Sigmoid colon (tissue), 7 donors: ENCODE measurements around the gene SLCO2A1. TPM values are rescaled to one million over a fixed set of nuclear protein-coding genes. Genes with fewer than 3 reads are reported as not detected.

ENCODE experiments used
- DNase-seq: peaks from one replicate; pipeline ENCODE4 v3.0.0-alpha.2; 2019
- H3K27ac ChIP-seq, 4 donors: fragments of 200-600 bp; sonication (generic); one replicate each; pipeline ENCODE4 v1.5.1; 2016 to 2019; ENCODE audit warnings: mild to moderate bottlenecking in 1 of 4
- H3K27me3 ChIP-seq, 3 donors: fragments of 200-600 bp; sonication (generic); one replicate each; pipeline ENCODE4 v1.5.1; 2019; ENCODE audit warnings: mild to moderate bottlenecking in 1 of 3
- H3K36me3 ChIP-seq, 4 donors: fragments of 200-600 bp; sonication (generic); one replicate each; pipeline ENCODE4 v1.5.1; 2016 to 2019
- H3K4me1 ChIP-seq, 4 donors: fragments of 200-600 bp; sonication (generic); one replicate each; pipeline ENCODE4 v1.5.1; 2017 to 2019
- H3K4me3 ChIP-seq, 4 donors: fragments of 200-600 bp; sonication (generic); one replicate each; pipeline ENCODE4 v1.5.1; 2017 to 2019; ENCODE audit warnings: mild to moderate bottlenecking in 2 of 4, moderate library complexity in 1 of 4
- H3K9me3 ChIP-seq, 4 donors: fragments of 200-600 bp in 3 of 4; sonication (generic) in 3 of 4; one replicate each; pipeline versions ENCODE4 v1.5.1 to v1.6.1; 2013 to 2019
- EP300 ChIP-seq, 4 donors: sonication (generic); formaldehyde crosslinking; IDR thresholded peaks; one replicate each; pipeline ENCODE4 v1.6.1; 2017; ENCODE audit warnings: antibody characterized with exemption in 4 of 4
- POLR2A ChIP-seq, 2 donors: fragments of 450-650 bp; IDR thresholded peaks; one replicate each; pipeline ENCODE4 v1.6.1; 2016; ENCODE audit warnings: antibody characterized with exemption in 2 of 2, mild to moderate bottlenecking in 2 of 2, moderate library complexity in 2 of 2
- POLR2AphosphoS5 ChIP-seq, 4 donors: sonication (generic); formaldehyde crosslinking; IDR thresholded peaks; one replicate each; pipeline ENCODE4 v1.6.1; 2017; ENCODE audit warnings: antibody characterized with exemption in 4 of 4
- WGBS, 2 donors: extraction: QIAGEN DNeasy Blood & Tissue Kit; methylation state at CpG; one replicate each; pipeline ENCODE4 v1.1.7; 2013; 5-methylcytosine and 5-hydroxymethylcytosine counted together
- intact Hi-C: fragments of 100-400 bp; cut with DNase I; formaldehyde crosslinking; loops from one replicate; pipeline ENCODE4 v1.15.1; 2023
- polyA plus RNA-seq, 3 donors: library from polyadenylated mRNA; stranded (reverse); fragments of 200-250 nt; gene quantifications; one replicate each; pipeline ENCODE4 v1.2.3, GENCODE V29; 2013
- total RNA-seq, 4 donors: library from RNA; depleted of rRNA; stranded (reverse); fragments of >200 nt; gene quantifications; one replicate each; pipeline ENCODE4 v1.1.0, GENCODE V29; 2016
- TF ChIP-seq, protein P1 (sequence below), 4 experiments: fragments of 450-650 bp in 3 of 4; fragments of 200-600 bp in 1 of 4; IDR thresholded peaks; one replicate each; pipeline ENCODE4 v1.5.1; 2016 to 2019; ENCODE audit warnings: antibody characterized with exemption in 4 of 4, mild to moderate bottlenecking in 3 of 4, moderate library complexity in 2 of 4
- donor health status: healthy with polysubstance abuse.
- donor health status: Bipolar disorder and iron deficiency.
- donor health status: healthy.

Gene SLCO2A1
- total RNA-seq (1 to 10 TPM; 3.3 to 10.0 (median 6.8) TPM), polyA plus RNA-seq (10 to 100 TPM in 1 of 3 donors, 1 to 10 TPM in 2; 1.8 to 22.1 (median 3.2) TPM)

GRCh38 chr3:134029734-134030378 is at the start of gene SLCO2A1:
TSS of gene SLCO2A1 (minus strand) at chr3:134029925. CDS start at chr3:134029802, 123 bp downstream.
- intact Hi-C loops = no loop called here
- H3K27me3 ChIP-seq = peaks cover 4 to 23% (median 8%) of the 10 kb centered on the region in 3 donors
- no peaks in the 10 kb centered on the region for H3K9me3 ChIP-seq
- H3K27ac ChIP-seq = peak within 1 kb of the TSS in 2 of 4 donors; percentile 43 to 52
- peak; percentile 62 for DNase-seq
- TF ChIP-seq EP300 (IDR thresholded peaks at IDR 0.05) (no peak), POLR2A (IDR thresholded peaks at IDR 0.05) (no peak), POLR2AphosphoS5 (IDR thresholded peaks at IDR 0.05) (peak in 1 of 4 donors; percentile 28)
- TF ChIP-seq, protein P1, sequence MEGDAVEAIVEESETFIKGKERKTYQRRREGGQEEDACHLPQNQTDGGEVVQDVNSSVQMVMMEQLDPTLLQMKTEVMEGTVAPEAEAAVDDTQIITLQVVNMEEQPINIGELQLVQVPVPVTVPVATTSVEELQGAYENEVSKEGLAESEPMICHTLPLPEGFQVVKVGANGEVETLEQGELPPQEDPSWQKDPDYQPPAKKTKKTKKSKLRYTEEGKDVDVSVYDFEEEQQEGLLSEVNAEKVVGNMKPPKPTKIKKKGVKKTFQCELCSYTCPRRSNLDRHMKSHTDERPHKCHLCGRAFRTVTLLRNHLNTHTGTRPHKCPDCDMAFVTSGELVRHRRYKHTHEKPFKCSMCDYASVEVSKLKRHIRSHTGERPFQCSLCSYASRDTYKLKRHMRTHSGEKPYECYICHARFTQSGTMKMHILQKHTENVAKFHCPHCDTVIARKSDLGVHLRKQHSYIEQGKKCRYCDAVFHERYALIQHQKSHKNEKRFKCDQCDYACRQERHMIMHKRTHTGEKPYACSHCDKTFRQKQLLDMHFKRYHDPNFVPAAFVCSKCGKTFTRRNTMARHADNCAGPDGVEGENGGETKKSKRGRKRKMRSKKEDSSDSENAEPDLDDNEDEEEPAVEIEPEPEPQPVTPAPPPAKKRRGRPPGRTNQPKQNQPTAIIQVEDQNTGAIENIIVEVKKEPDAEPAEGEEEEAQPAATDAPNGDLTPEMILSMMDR (IDR thresholded peaks at IDR 0.05) = no peak
- WGBS, 2 donors = 1 to 2% methylated on average over 66 of the region's 67 CpGs
- peak within 1 kb of the TSS; percentile 35 to 64 (median 51) for H3K4me3 ChIP-seq
- no peaks in the 10 kb centered on the region for H3K36me3 ChIP-seq
- peaks cover 0 to 21% (median 17%) of the 10 kb centered on the region in 4 donors for H3K4me1 ChIP-seq

DNA sequence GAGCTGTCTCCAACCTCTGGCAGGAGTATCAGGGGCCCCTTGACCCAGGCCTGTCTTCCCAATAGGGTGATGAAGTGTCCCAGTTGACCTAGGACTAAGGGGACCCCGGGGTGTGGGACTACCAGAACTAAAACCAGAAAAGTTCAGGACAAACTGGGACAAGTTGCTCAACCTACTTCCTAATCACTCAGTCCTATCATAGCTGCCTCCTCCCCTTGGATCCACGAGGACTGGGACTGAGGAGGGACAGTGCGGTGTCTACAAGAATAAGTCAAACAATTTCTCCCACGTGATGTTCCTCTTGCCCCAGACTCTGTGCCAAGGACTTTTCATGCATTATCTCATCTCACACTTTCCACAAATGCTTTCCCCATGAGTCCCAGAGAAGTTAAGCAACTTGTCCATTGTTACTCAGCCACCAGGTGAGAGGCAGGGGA is 49.4 kb upstream of the SLCO2A1 start:
- DNase-seq = no peak
- Histone ChIP-seq H3K27ac (no peak overlapping the region), H3K9me3 (peaks cover 0 to 3% (median 0%) of the 10 kb centered on the region in 4 donors), H3K27me3 (no peaks in the 10 kb centered on the region), H3K36me3 (no peaks in the 10 kb centered on the region), H3K4me1 (no peaks in the 10 kb centered on the region), H3K4me3 (no peak overlapping the region)
- intact Hi-C loops = no loop called here
- TF ChIP-seq EP300 (IDR thresholded peaks at IDR 0.05) (no peak), POLR2AphosphoS5 (IDR thresholded peaks at IDR 0.05) (no peak), POLR2A (IDR thresholded peaks at IDR 0.05) (no peak)
- TF ChIP-seq, protein P1 (IDR thresholded peaks at IDR 0.05) = no peak
- 79 to 82% methylated on average over 4 of the region's 4 CpGs for WGBS, 2 donors

DNA sequence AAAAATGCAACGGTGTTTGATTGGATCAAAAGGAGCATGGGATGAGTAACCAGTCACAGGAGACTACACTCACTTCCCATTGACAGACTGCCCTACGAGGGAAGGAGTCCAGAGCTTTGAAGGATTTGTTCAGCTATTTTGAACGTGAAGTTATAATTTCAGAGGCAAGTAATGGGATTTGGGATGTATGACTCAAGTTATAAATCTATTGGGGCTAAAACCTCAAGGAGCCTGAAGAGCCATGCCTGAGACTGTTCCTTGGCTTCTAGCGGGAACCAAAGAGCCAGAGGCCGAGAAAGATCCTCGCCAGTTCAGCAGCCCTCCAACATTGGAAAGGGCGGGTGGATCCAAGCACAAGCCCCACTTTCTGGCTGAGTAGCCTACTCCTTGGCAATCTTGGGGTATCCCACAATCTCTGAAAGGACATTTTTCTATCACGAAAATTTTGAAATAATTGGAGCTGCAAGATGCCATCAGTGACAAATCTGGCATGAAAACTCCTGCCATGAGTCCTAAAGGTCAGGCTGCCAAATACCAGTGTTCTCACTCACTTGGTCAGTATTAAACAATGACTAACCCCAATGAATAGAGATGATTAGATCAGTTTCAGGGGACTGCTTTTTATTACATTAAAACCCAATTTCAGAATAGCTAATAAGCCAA is 48.6 kb upstream of the SLCO2A1 start:
- no peak overlapping the region for H3K27ac ChIP-seq
- DNase-seq = no peak
- no peak for TF ChIP-seq POLR2A (IDR thresholded peaks at IDR 0.05)
- TF ChIP-seq EP300 (IDR thresholded peaks at IDR 0.05) = no peak
- TF ChIP-seq, protein P1 (IDR thresholded peaks at IDR 0.05) = no peak
- no peak for TF ChIP-seq POLR2AphosphoS5 (IDR thresholded peaks at IDR 0.05)
- no peaks in the 10 kb centered on the region for H3K36me3 ChIP-seq
- intact Hi-C loops = no loop called here
- H3K9me3 ChIP-seq = peaks cover 0 to 3% (median 0%) of the 10 kb centered on the region in 4 donors
- no peak overlapping the region for H3K4me3 ChIP-seq
- no peaks in the 10 kb centered on the region for H3K27me3 ChIP-seq
- 87 to 89% methylated on average over 8 of the region's 8 CpGs for WGBS, 2 donors
- H3K4me1 ChIP-seq = no peaks in the 10 kb centered on the region

DNA sequence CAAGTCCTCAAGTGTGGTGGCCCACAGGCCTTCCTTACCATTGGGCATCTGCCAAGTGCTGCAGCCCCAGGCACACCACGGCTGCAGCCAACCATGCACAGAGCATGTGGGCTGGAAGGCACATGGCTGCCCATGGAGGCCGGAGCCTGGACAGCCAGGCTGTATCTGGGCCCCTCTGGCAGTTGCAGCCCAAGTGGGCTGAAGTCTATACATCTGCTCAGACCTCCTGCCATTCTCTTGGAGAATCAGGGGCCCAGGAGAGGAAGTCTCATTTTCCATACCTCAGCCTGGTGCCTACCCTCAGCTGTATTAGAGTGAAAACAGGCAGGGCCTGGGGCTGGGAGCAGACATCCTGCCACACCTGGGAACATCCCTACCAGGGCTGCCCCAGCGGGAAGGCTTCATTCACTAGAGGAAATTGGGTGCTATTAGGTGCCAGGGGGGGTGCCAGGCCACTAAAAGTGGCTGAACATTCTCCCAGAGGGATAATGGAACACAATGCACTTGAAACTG is 48.0 kb upstream of the SLCO2A1 start:
- DNase-seq = no peak
- no peak overlapping the region for H3K4me3 ChIP-seq
- no peaks in the 10 kb centered on the region for H3K36me3 ChIP-seq
- no peak overlapping the region for H3K27ac ChIP-seq
- intact Hi-C loops = no loop called here
- TF ChIP-seq, protein P1 (IDR thresholded peaks at IDR 0.05) = no peak
- TF ChIP-seq EP300 (IDR thresholded peaks at IDR 0.05) = no peak
- no peak for TF ChIP-seq POLR2AphosphoS5 (IDR thresholded peaks at IDR 0.05)
- no peak for TF ChIP-seq POLR2A (IDR thresholded peaks at IDR 0.05)
- 80 to 88% methylated on average over 3 of the region's 3 CpGs for WGBS, 2 donors
- H3K27me3 ChIP-seq = no peaks in the 10 kb centered on the region
- no peaks in the 10 kb centered on the region for H3K4me1 ChIP-seq
- H3K9me3 ChIP-seq = peaks cover 0 to 3% (median 0%) of the 10 kb centered on the region in 4 donors
